Left lung (tissue), 10 donors: Measurements from ENCODE around the gene GNB1L. TPM values are rescaled to one million over a fixed set of nuclear protein-coding genes. Genes with fewer than 3 reads are reported as not detected.
A peak's percentile ranks its signal among the peaks of the same experiment; 100 is the strongest.

Source experiments
- ATAC-seq: fragments of 200-7000 bp; cut with Tn5 transposase; one replicate; pipeline ENCODE4 v1.9.1; 2020; ENCODE audit warnings: moderate library complexity
- DNase-seq, 4 donors: peaks; one replicate each; pipeline ENCODE4 v3.0.0-alpha.2; 2013 to 2020
- H3K27ac ChIP-seq, 2 donors: fragments of 200-600 bp; sonication (generic) in 1 of 2; one replicate each; pipeline versions ENCODE4 v1.5.0 to v1.8.0; 2020 to 2021
- H3K27me3 ChIP-seq, 2 donors: fragments of 200-600 bp; sonication (generic) in 1 of 2; one replicate each; pipeline versions ENCODE4 v1.5.0 to v1.8.0; 2020 to 2021
- H3K36me3 ChIP-seq, 2 donors: fragments of 200-600 bp; sonication (generic) in 1 of 2; one replicate each; pipeline versions ENCODE4 v1.5.0 to v1.8.0; 2020 to 2021
- H3K4me1 ChIP-seq, 2 donors: fragments of 200-600 bp; one replicate each; pipeline ENCODE4 v1.8.0; 2021
- H3K4me3 ChIP-seq, 2 donors: fragments of 200-600 bp; sonication (generic) in 1 of 2; one replicate each; pipeline versions ENCODE4 v1.5.0 to v1.8.0; 2020 to 2021; ENCODE audit warnings: mild to moderate bottlenecking in 1 of 2
- H3K9me3 ChIP-seq, 2 donors: fragments of 200-600 bp; sonication (generic) in 1 of 2; one replicate each; pipeline versions ENCODE4 v1.5.0 to v1.8.0; 2020 to 2021
- intact Hi-C, 2 donors: fragments of 100-400 bp; cut with DNase I; formaldehyde crosslinking; loops; one replicate each; pipeline versions ENCODE4 v1.11.2 to v1.14.2; 2022
- polyA plus RNA-seq, 6 donors: library from polyadenylated mRNA; unstranded; fragments of 120-200 nt; gene quantifications; one replicate each; pipeline ENCODE4 v1.2.1, GENCODE V29; 2013; ENCODE audit not compliant: insufficient read length in 6 of 6
- total RNA-seq, 2 donors: library from RNA; stranded (reverse); fragmentation: NEBNext Ultra II Directional; extraction: Animal tissue kit (Norgen Biotek cat#: 25700); gene quantifications; one replicate each; pipeline ENCODE4 v1.2.1, GENCODE V29; 2021
- TF ChIP-seq, protein P1 (sequence below), 2 donors: fragments of 200-600 bp; sonication (generic) in 1 of 2; IDR thresholded peaks; one replicate each; pipeline versions ENCODE4 v1.5.0 to v1.8.0; 2021; ENCODE audit warnings: antibody characterized with exemption in 2 of 2
- donor health status: DM: no; HTN: yes; CAD: no.
- donor health status: DM: no; HTN: no; CAD: no.

The GNB1L gene
- total and polyA plus RNA-seq, 8 donors = 4.3 to 7.9 (median 5.5) TPM

GRCh38 chr22:19870153-19871022 lies 15.7 kb upstream of the GNB1L start:
- ATAC-seq = no peak
- no peak overlapping the region for H3K4me3 ChIP-seq
- TF ChIP-seq, protein P1, sequence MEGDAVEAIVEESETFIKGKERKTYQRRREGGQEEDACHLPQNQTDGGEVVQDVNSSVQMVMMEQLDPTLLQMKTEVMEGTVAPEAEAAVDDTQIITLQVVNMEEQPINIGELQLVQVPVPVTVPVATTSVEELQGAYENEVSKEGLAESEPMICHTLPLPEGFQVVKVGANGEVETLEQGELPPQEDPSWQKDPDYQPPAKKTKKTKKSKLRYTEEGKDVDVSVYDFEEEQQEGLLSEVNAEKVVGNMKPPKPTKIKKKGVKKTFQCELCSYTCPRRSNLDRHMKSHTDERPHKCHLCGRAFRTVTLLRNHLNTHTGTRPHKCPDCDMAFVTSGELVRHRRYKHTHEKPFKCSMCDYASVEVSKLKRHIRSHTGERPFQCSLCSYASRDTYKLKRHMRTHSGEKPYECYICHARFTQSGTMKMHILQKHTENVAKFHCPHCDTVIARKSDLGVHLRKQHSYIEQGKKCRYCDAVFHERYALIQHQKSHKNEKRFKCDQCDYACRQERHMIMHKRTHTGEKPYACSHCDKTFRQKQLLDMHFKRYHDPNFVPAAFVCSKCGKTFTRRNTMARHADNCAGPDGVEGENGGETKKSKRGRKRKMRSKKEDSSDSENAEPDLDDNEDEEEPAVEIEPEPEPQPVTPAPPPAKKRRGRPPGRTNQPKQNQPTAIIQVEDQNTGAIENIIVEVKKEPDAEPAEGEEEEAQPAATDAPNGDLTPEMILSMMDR (IDR thresholded peaks at IDR 0.05) = no peak
- H3K27ac ChIP-seq = no peak overlapping the region
- DNase-seq = peak in 2 of 4 donors; percentile 29 to 56
- no peaks in the 10 kb centered on the region for H3K27me3 ChIP-seq
- intact Hi-C loops = no loop called here
- H3K4me1 ChIP-seq = peaks cover 16 to 18% of the 10 kb centered on the region in 2 donors
- H3K9me3 ChIP-seq = no peaks in the 10 kb centered on the region
- H3K36me3 ChIP-seq = no peaks in the 10 kb centered on the region

DNA sequence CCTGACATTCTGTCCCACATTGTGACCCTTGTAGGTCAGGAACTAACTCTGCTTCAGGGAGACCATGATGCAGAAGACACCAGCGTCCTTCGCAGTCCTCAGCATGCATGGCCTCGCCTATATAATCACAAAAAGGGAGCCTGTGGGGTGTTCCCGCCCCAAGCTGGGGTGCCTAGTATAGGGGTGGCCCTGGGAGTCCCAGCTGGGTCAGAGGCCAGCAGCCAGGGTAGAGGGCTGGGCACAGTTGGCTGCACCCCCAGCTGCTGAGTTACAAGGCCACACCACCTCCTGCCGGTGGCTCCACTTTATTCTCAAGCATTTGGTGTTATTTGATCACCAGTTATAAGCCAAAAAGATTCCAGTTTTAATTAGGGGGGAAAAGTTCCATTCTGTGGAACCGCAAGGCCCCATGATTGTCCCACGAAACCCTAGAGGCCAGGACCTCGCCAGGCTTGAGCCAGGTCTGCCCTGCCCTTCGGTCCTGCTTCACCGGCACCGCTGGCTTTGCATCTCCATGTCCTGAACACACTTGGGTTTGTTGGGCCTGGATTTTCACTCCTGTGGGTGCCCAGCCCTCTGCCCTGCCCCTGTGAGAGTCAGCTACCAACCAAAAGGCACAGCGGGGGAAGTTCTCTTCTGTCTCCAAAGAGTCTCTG lies 15.0 kb upstream of the GNB1L start:
- ATAC-seq (no peak), DNase-seq (peak in 1 of 4 donors; percentile 51)
- intact Hi-C loops = no loop called here
- Histone ChIP-seq H3K9me3 (no peaks in the 10 kb centered on the region), H3K4me3 (no peak overlapping the region), H3K27me3 (no peaks in the 10 kb centered on the region), H3K4me1 (peaks cover 11% of the 10 kb centered on the region in 2 donors), H3K36me3 (no peaks in the 10 kb centered on the region), H3K27ac (no peak overlapping the region)
- TF ChIP-seq, protein P1 (IDR thresholded peaks at IDR 0.05) = no peak

DNA sequence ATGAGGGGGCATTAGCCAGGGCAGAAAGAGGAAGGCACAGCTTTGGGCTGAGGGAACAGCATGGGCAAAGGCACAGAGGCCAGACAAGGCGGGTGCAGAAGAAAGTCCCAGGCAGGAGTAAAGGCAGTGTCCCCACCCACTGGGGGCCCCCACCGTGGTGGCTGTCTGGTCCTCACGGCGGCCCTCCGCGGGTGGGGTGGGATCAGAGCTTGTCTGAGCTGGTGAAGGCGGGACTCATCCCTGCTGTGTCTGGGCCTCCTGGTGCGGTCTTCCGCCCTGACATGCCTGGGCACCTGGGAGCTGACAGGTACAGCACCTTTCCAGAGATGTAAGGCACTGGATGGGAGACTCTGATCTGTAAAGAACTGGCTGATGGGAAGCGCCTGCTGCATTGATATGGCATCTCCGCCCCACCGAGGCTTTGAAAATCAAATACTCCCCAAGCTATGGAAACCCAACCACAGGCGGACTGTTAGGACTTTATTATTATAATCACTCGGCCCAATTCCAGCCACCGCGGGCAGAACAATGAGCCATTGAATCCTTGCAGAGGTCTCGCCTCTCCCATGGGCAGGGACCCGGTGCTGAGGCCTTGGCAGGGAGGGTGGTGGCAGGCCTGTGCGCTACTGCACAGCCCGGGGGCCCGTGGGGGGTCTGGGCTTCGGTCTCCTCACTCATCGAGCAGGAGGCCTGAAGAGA lies 14.2 kb upstream of the GNB1L start:
- Histone ChIP-seq H3K4me3 (no peak overlapping the region), H3K4me1 (peaks cover 4% of the 10 kb centered on the region in 2 donors), H3K27ac (no peak overlapping the region), H3K9me3 (no peaks in the 10 kb centered on the region), H3K27me3 (no peaks in the 10 kb centered on the region), H3K36me3 (no peaks in the 10 kb centered on the region)
- TF ChIP-seq, protein P1 (IDR thresholded peaks at IDR 0.05) = no peak
- intact Hi-C loops = no loop called here
- ATAC-seq (no peak), DNase-seq (peak in 2 of 4 donors; percentile 28 to 70)

- no peak for ATAC-seq
- intact Hi-C loops = no loop called here
- no peaks in the 10 kb centered on the region for H3K36me3 ChIP-seq
- no peaks in the 10 kb centered on the region for H3K4me1 ChIP-seq
- no peak overlapping the region for H3K27ac ChIP-seq
- no peaks in the 10 kb centered on the region for H3K9me3 ChIP-seq
- no peak overlapping the region for H3K4me3 ChIP-seq
- no peaks in the 10 kb centered on the region for H3K27me3 ChIP-seq
- TF ChIP-seq, protein P1 (IDR thresholded peaks at IDR 0.05) = no peak
- no peak for DNase-seq
Measured at GRCh38 chr22:19868333-19868732, 13.7 kb upstream of the GNB1L start.

- H3K9me3 ChIP-seq = no peaks in the 10 kb centered on the region
- intact Hi-C loops = no loop called here
- ATAC-seq (no peak), DNase-seq (peak in 1 of 4 donors; percentile 31)
- no peak overlapping the region for H3K27ac ChIP-seq
- H3K4me3 ChIP-seq = no peak overlapping the region
- no peaks in the 10 kb centered on the region for H3K36me3 ChIP-seq
- H3K27me3 ChIP-seq = no peaks in the 10 kb centered on the region
- TF ChIP-seq, protein P1 (IDR thresholded peaks at IDR 0.05) = no peak
- no peaks in the 10 kb centered on the region for H3K4me1 ChIP-seq
Measured at GRCh38 chr22:19867617-19868016, 12.9 kb upstream of the GNB1L start.
